ACC112 (cell line): Measurements from ENCODE around the gene DOCK7.
"Not testable (repeated sequence)": the region's sequence is repeated elsewhere in the genome, so short reads cannot be mapped to it uniquely, and the experiment has no call there.

Experiments
- H2AFZ ChIP-seq: fragments of 200-600 bp; sonication (generic); one replicate; pipeline ENCODE4 v1.6.0; 2017; ENCODE audit warnings: antibody characterized with exemption, low read length; ENCODE audit not compliant: unreplicated experiment
- H3K27ac ChIP-seq: fragments of 200-600 bp; sonication (generic); 2 replicates; pipeline ENCODE4 v1.5.1; 2014; ENCODE audit warnings: low read depth, mild to moderate bottlenecking, antibody characterized with exemption, low read length, moderate library complexity
- H3K27me3 ChIP-seq: fragments of 200-600 bp; sonication (generic); 2 replicates; pipeline ENCODE4 v1.6.1; 2014; ENCODE audit warnings: mild to moderate bottlenecking, antibody characterized with exemption, low read length, moderate library complexity, mixed read lengths; ENCODE audit not compliant: insufficient read depth
- H3K36me3 ChIP-seq: fragments of 200-600 bp; sonication (generic); 2 replicates; pipeline ENCODE4 v1.6.1; 2016; ENCODE audit warnings: mild to moderate bottlenecking, antibody characterized with exemption, low read length, moderate library complexity, mixed read lengths; ENCODE audit not compliant: insufficient read depth
- H3K4me1 ChIP-seq: fragments of 200-600 bp; sonication (generic); one replicate; pipeline ENCODE4 v1.6.1; 2016; ENCODE audit warnings: low read length, mixed read lengths; ENCODE audit not compliant: insufficient read depth, unreplicated experiment, control insufficient read depth
- H3K4me3 ChIP-seq: fragments of 200-600 bp; sonication (generic); 2 replicates; pipeline ENCODE4 v1.5.1; 2014; ENCODE audit warnings: mild to moderate bottlenecking, low read depth, low read length
- H3K79me2 ChIP-seq: fragments of 200-600 bp; sonication (generic); one replicate; pipeline ENCODE4 v1.6.0; 2016; ENCODE audit warnings: low read length; ENCODE audit not compliant: control insufficient read depth, unreplicated experiment, insufficient read depth

The DOCK7 gene

GRCh38 chr1:62722796-62723195 lies 34.6 kb upstream of the DOCK7 start:
- peaks cover 29% of the 10 kb centered on the region for H3K4me1 ChIP-seq
- H3K79me2 ChIP-seq: no peaks in the 10 kb centered on the region
- H3K4me3 ChIP-seq: no peak overlapping the region
- H3K27me3 ChIP-seq: no peaks in the 10 kb centered on the region
- H3K27ac ChIP-seq: no peak overlapping the region
- no peaks in the 10 kb centered on the region for H3K36me3 ChIP-seq
- H2AFZ ChIP-seq: no peak overlapping the region

- no peaks in the 10 kb centered on the region for H3K79me2 ChIP-seq
- H3K4me3 ChIP-seq: no peak overlapping the region
- peaks cover 21% of the 10 kb centered on the region for H3K4me1 ChIP-seq
- no peak overlapping the region for H2AFZ ChIP-seq
- H3K27ac ChIP-seq: no peak overlapping the region
- no peaks in the 10 kb centered on the region for H3K27me3 ChIP-seq
- no peaks in the 10 kb centered on the region for H3K36me3 ChIP-seq
Observed at GRCh38 chr1:62720946-62721554, 32.9 kb upstream of the DOCK7 start.

- H3K36me3 ChIP-seq, H3K27ac ChIP-seq, H3K79me2 ChIP-seq, H3K27me3 ChIP-seq, H2AFZ ChIP-seq, H3K4me3 ChIP-seq, H3K4me1 ChIP-seq: not testable (repeated sequence)
Observed at GRCh38 chr1:62718400-62718799, 30.2 kb upstream of the DOCK7 start.

GRCh38 chr1:62717483-62717882 lies 29.3 kb upstream of the DOCK7 start:
- H3K36me3 ChIP-seq: no peaks in the 10 kb centered on the region
- no peak overlapping the region for H2AFZ ChIP-seq
- H3K4me3 ChIP-seq: no peak overlapping the region
- no peaks in the 10 kb centered on the region for H3K79me2 ChIP-seq
- no peaks in the 10 kb centered on the region for H3K4me1 ChIP-seq
- H3K27me3 ChIP-seq: no peaks in the 10 kb centered on the region
- H3K27ac ChIP-seq: no peak overlapping the region

- Histone ChIP-seq H3K36me3 (no peaks in the 10 kb centered on the region), H3K4me1 (no peaks in the 10 kb centered on the region), H3K4me3 (no peak overlapping the region), H3K79me2 (no peaks in the 10 kb centered on the region), H2AFZ (no peak overlapping the region), H3K27me3 (no peaks in the 10 kb centered on the region), H3K27ac (no peak overlapping the region)
Observed at GRCh38 chr1:62716397-62716796, 28.2 kb upstream of the DOCK7 start.

- no peak overlapping the region for H3K27ac ChIP-seq
- H3K79me2 ChIP-seq: no peaks in the 10 kb centered on the region
- no peaks in the 10 kb centered on the region for H3K36me3 ChIP-seq
- H3K4me1 ChIP-seq: no peaks in the 10 kb centered on the region
- no peak overlapping the region for H2AFZ ChIP-seq
- H3K27me3 ChIP-seq: no peaks in the 10 kb centered on the region
- no peak overlapping the region for H3K4me3 ChIP-seq
Observed at GRCh38 chr1:62712336-62713243, 24.4 kb upstream of the DOCK7 start.

- H3K4me3 ChIP-seq: no peak overlapping the region
- no peak overlapping the region for H2AFZ ChIP-seq
- no peaks in the 10 kb centered on the region for H3K79me2 ChIP-seq
- H3K27ac ChIP-seq: no peak overlapping the region
- H3K36me3 ChIP-seq: no peaks in the 10 kb centered on the region
- H3K27me3 ChIP-seq: no peaks in the 10 kb centered on the region
- H3K4me1 ChIP-seq: no peaks in the 10 kb centered on the region
Observed at GRCh38 chr1:62707744-62708120, 19.5 kb upstream of the DOCK7 start.

GRCh38 chr1:62706985-62707743 lies 19.0 kb upstream of the DOCK7 start:
- H3K79me2 ChIP-seq: no peaks in the 10 kb centered on the region

GRCh38 chr1:62698161-62698560 lies 10.0 kb upstream of the DOCK7 start:
- H3K36me3 ChIP-seq, H3K79me2 ChIP-seq, H3K4me3 ChIP-seq, H2AFZ ChIP-seq, H3K4me1 ChIP-seq, H3K27ac ChIP-seq, H3K27me3 ChIP-seq: not testable (repeated sequence)

More at GRCh38 chr1:62706985-62707743, 19.0 kb upstream of the DOCK7 start:
- no peaks in the 10 kb centered on the region for H3K27me3 ChIP-seq
- H3K4me1 ChIP-seq: no peaks in the 10 kb centered on the region
- no peaks in the 10 kb centered on the region for H3K36me3 ChIP-seq
- H3K27ac ChIP-seq: no peak overlapping the region
- H2AFZ ChIP-seq: no peak overlapping the region
- no peak overlapping the region for H3K4me3 ChIP-seq

GRCh38 chr1:62694479-62694878 lies 6.3 kb upstream of the DOCK7 start:
- not testable (repeated sequence) for H3K79me2 ChIP-seq, H3K4me3 ChIP-seq, H3K27me3 ChIP-seq, H3K36me3 ChIP-seq, H2AFZ ChIP-seq, H3K27ac ChIP-seq
- H3K4me1 ChIP-seq: peaks cover 17% of the 10 kb centered on the region
